IMR-90 (cell line): ENCODE measurements around the gene CATSPERZ. TPM values are rescaled to one million over a fixed set of nuclear protein-coding genes. Genes with fewer than 3 reads are reported as not detected.

Experiments
- ATAC-seq: fragments of 200-7000 bp; cut with Tn5 transposase; 2 replicates; pipeline ENCODE4 v1.9.1; 2020; ENCODE audit warnings: low read depth, mild to moderate bottlenecking, moderate library complexity
- BruUV-seq: library from RNA; stranded (reverse); fragments of 400-500 nt; replicated peaks from 2 replicates; lab custom pipeline; 2021; lab: Mats Ljungman, UMichigan
- CTCF ChIA-PET: fragments of 300-600 bp; formaldehyde crosslinking; extraction: SDS; loops from one replicate; lab custom pipeline; 2021; ENCODE audit warnings: antibody characterized with exemption; lab: Yijun Ruan, JAX
- POLR2A ChIA-PET: fragments of 300-600 bp; sonication (Branson Sonifier 250); formaldehyde crosslinking; loops from one replicate; lab custom pipeline; 2022; ENCODE audit warnings: antibody characterized with exemption; ENCODE audit not compliant: unreplicated experiment; lab: Charles Lee
- DNase-seq: peaks from one replicate; pipeline ENCODE4 v3.0.0; 2013
- H2AFZ ChIP-seq: replicated peaks from 2 replicates; pipeline ENCODE3; 2013; ENCODE audit warnings: low read length, mild to moderate bottlenecking; ENCODE audit not compliant: poor library complexity
- H2AK5ac ChIP-seq: 2 replicates; pipeline ENCODE4 v1.6.1; 2013; ENCODE audit warnings: low read depth, low read length, inconsistent platforms
- H2AK9ac ChIP-seq: replicated peaks from 2 replicates; pipeline ENCODE3; 2013; ENCODE audit warnings: mild to moderate bottlenecking, low read depth, low read length, moderate library complexity; ENCODE audit not compliant: poor library complexity
- H2BK120ac ChIP-seq: 2 replicates; pipeline ENCODE4 v1.6.1; 2013; ENCODE audit warnings: low read depth, low read length, inconsistent platforms
- H2BK15ac ChIP-seq: 3 replicates; pipeline ENCODE4 v1.6.1; 2013; ENCODE audit warnings: low read depth, low read length, inconsistent platforms
- H2BK20ac ChIP-seq: 2 replicates; pipeline ENCODE4 v1.6.1; 2013; ENCODE audit warnings: low read depth, mild to moderate bottlenecking, inconsistent platforms, low read length, moderate library complexity
- H2BK5ac ChIP-seq: 2 replicates; pipeline ENCODE4 v1.6.1; 2013; ENCODE audit warnings: mild to moderate bottlenecking, low read depth, low read length, inconsistent platforms; ENCODE audit not compliant: poor library complexity, severe bottlenecking
- H3K14ac ChIP-seq: replicated peaks from 2 replicates; pipeline ENCODE4 v1.6.1; 2013; ENCODE audit warnings: low read depth, low read length, inconsistent platforms
- H3K18ac ChIP-seq: 2 replicates; pipeline ENCODE4 v1.6.1; 2013; ENCODE audit warnings: low read depth, low read length, control low read depth
- H3K23ac ChIP-seq: 2 replicates; pipeline ENCODE4 v1.6.1; 2013; ENCODE audit warnings: low read depth, low read length, inconsistent platforms
- H3K27ac ChIP-seq: 2 replicates; pipeline ENCODE4 v1.5.1; 2013; ENCODE audit warnings: mild to moderate bottlenecking, control low read depth, low read length; ENCODE audit not compliant: insufficient read depth
- H3K27me3 ChIP-seq: 2 replicates; pipeline ENCODE4 v1.6.1; 2013; ENCODE audit warnings: low read length; ENCODE audit not compliant: control insufficient read depth, insufficient read depth
- H3K36me3 ChIP-seq: 2 replicates; pipeline ENCODE4 v1.6.1; 2013; ENCODE audit warnings: low read length, mixed read lengths; ENCODE audit not compliant: control insufficient read depth, insufficient read depth
- H3K4ac ChIP-seq: 2 replicates; pipeline ENCODE4 v1.6.1; 2013; ENCODE audit warnings: low read depth, low read length, inconsistent platforms
- H3K4me1 ChIP-seq: 2 replicates; pipeline ENCODE4 v1.6.1; 2013; ENCODE audit warnings: low read length, mixed read lengths; ENCODE audit not compliant: control insufficient read depth, insufficient read depth
- H3K4me2 ChIP-seq: 2 replicates; pipeline ENCODE4 v1.6.1; 2013; ENCODE audit warnings: low read depth, mild to moderate bottlenecking, control low read depth, low read length, moderate library complexity
- H3K4me3 ChIP-seq: 2 replicates; pipeline ENCODE4 v1.5.1; 2013; ENCODE audit warnings: low read depth, mild to moderate bottlenecking, control low read depth, low read length, moderate library complexity; ENCODE audit not compliant: insufficient read depth
- H3K56ac ChIP-seq: 2 replicates; pipeline ENCODE4 v1.6.1; 2013; ENCODE audit warnings: low read length, inconsistent platforms; ENCODE audit not compliant: insufficient read depth; ENCODE audit errors: extremely low read depth
- H3K79me1 ChIP-seq, 2 experiments: 2 replicates each; pipeline ENCODE4 v1.6.1; 2013; ENCODE audit warnings: low read length in 2 of 2, inconsistent platforms in 1 of 2, low read depth in 1 of 2
- H3K9ac ChIP-seq: 2 replicates; pipeline ENCODE4 v1.6.1; 2013; ENCODE audit warnings: low read depth, low read length, control low read depth
- H3K9me1 ChIP-seq: 2 replicates; pipeline ENCODE4 v1.6.1; 2013; ENCODE audit warnings: low read length, inconsistent platforms; ENCODE audit not compliant: insufficient read depth
- H3K9me3 ChIP-seq: 2 replicates; pipeline ENCODE4 v1.6.1; 2013; ENCODE audit warnings: low read length; ENCODE audit not compliant: control insufficient read depth, insufficient read depth
- H4K20me1 ChIP-seq: 2 replicates; pipeline ENCODE4 v1.6.1; 2013; ENCODE audit warnings: low read length, inconsistent platforms; ENCODE audit not compliant: insufficient read depth
- H4K5ac ChIP-seq: 2 replicates; pipeline ENCODE4 v1.6.1; 2013; ENCODE audit warnings: mild to moderate bottlenecking, low read depth, low read length, control low read depth
- H4K8ac ChIP-seq, 2 experiments: 2 replicates each; pipeline ENCODE4 v1.6.1; 2013; ENCODE audit warnings: low read depth in 2 of 2, low read length in 2 of 2, control low read depth in 1 of 2, inconsistent platforms in 1 of 2
- H4K91ac ChIP-seq: 2 replicates; pipeline ENCODE4 v1.6.1; 2013; ENCODE audit warnings: low read depth, low read length, inconsistent platforms; ENCODE audit not compliant: insufficient read depth
- MAZ ChIP-seq: IDR thresholded peaks from 2 replicates; pipeline ENCODE4 v1.6.1; 2012; ENCODE audit warnings: low read depth, mild to moderate bottlenecking, low read length, improper control_type of control experiment, moderate library complexity, borderline replicate concordance
- MXI1 ChIP-seq: IDR thresholded peaks from 2 replicates; pipeline ENCODE4 v1.6.1; 2012; ENCODE audit warnings: low read depth, mild to moderate bottlenecking, low read length, moderate library complexity, borderline replicate concordance
- NFE2L2 ChIP-seq: fragments of 150-350 bp; IDR thresholded peaks from 2 replicates; pipeline ENCODE4 v1.6.1; 2016; ENCODE audit warnings: low read depth, mild to moderate bottlenecking, low read length
- RCOR1 ChIP-seq: IDR thresholded peaks from 2 replicates; pipeline ENCODE4 v1.6.1; 2012; ENCODE audit warnings: mild to moderate bottlenecking, low read length, improper control_type of control experiment; ENCODE audit not compliant: insufficient replicate concordance
- USF2 ChIP-seq: fragments of 150-350 bp; IDR thresholded peaks from 2 replicates; pipeline ENCODE4 v1.6.1; 2017; ENCODE audit warnings: mild to moderate bottlenecking, antibody characterized with exemption, low read length, low read depth
- WGBS, 2 experiments: methylation state at CpG; one replicate each; pipeline versions ENCODE4 v1.1.5 to v1.1.7; 2013; ENCODE audit warnings: missing lambda C conversion rate in 2 of 2; ENCODE audit not compliant: insufficient read length in 1 of 2; ENCODE audit errors: extremely low coverage in 2 of 2; 5-methylcytosine and 5-hydroxymethylcytosine counted together
- dilution Hi-C: fragments of 300-500 bp; cut with HindIII; formaldehyde crosslinking; loops from one replicate; pipeline ENCODE4 v1.14.3; 2018; ENCODE audit warnings: low sequenced_read_pairs; ENCODE audit not compliant: unreplicated experiment
- in situ Hi-C: fragments of 300-500 bp; cut with MboI; formaldehyde crosslinking; loops from 3 replicates; pipeline ENCODE4 v1.14.3; 2019; ENCODE audit warnings: low sequenced_read_pairs, inconsistent platforms, mixed read lengths
- intact Hi-C: fragments of 100-400 bp; cut with micrococcal nuclease; formaldehyde crosslinking; loops from 2 replicates; pipeline ENCODE4 v1.10.0; 2022
- polyA plus RNA-seq, 3 experiments: library from polyadenylated mRNA; depleted of rRNA; stranded (reverse); fragments of >200 nt; gene quantifications; 2 replicates each; pipeline ENCODE4 v1.2.3, GENCODE V29; 2012; ENCODE audit warnings: low replicate concordance in 1 of 3
- total RNA-seq: library from RNA; depleted of rRNA; stranded (reverse); fragments of >200 nt; gene quantifications from 2 replicates; pipeline ENCODE4 v1.2.3, GENCODE V29; 2012

Gene CATSPERZ
- total and polyA plus RNA-seq, 2 of the 4 experiments (the other 2 are of a cell fraction) = not detected

- TF ChIP-seq NFE2L2 = no peak
These were observed 53.0 kb downstream of the CATSPERZ start (continued) for GRCh38 chr11:64352995-64353714.

GRCh38 chr11:64353715-64354506, 53.8 kb downstream of the CATSPERZ start:
- DNase-seq (no peak), ATAC-seq (no peak)
- Histone ChIP-seq H3K4ac (no peak overlapping the region), H3K9me3 (no peaks in the 10 kb centered on the region), H3K36me3 (no peaks in the 10 kb centered on the region), H2BK120ac (no peak overlapping the region), H3K9ac (no peak overlapping the region), H2AK9ac (peak overlapping the region; percentile 26), H2BK15ac (no peak overlapping the region), H2BK20ac (no peak overlapping the region), H3K27me3 (no peaks in the 10 kb centered on the region), H4K20me1 (no peaks in the 10 kb centered on the region), H3K56ac (no peak overlapping the region), H3K4me1 (peaks cover 20% of the 10 kb centered on the region), H2AFZ (no peak overlapping the region), H3K9me1 (peaks cover 10% of the 10 kb centered on the region; the same call in 1 of the 2 replicates), H2AK5ac (no peak overlapping the region), H3K23ac (no peak overlapping the region), H3K18ac (no peak overlapping the region), H3K79me1 (peaks cover 0 to 18% of the 10 kb centered on the region in 2 experiments; a peak in 3 of 4 replicates), H4K91ac (no peak overlapping the region), H3K4me2 (no peak overlapping the region), H3K27ac (no peak overlapping the region), H3K4me3 (no peak overlapping the region), H2BK5ac (no peak overlapping the region), H4K8ac (no peak overlapping the region), H3K14ac (no peak overlapping the region), H4K5ac (no peak overlapping the region)
- no TSS peak for BruUV-seq
- in situ Hi-C loops = no loop called here
- 100% methylated on average over 1 of the region's 20 CpGs; no CpG with 5 or more reads in 1 of the 2 experiments for WGBS, 2 experiments
- POLR2A ChIA-PET = no interaction called here
- intact Hi-C loops = no loop called here
- CTCF ChIA-PET = interaction anchor here (0.6 to 2.8 kb wide), 3 partner anchors 22 to 53 kb away, joined by 3 to 27 read pairs (median 17); partner anchors contain the start of genes CATSPERZ, PRDX5 and TRMT112
- no peak for TF ChIP-seq NFE2L2
- no peak for TF ChIP-seq RCOR1
- TF ChIP-seq MXI1 = no peak
- no peak for TF ChIP-seq USF2
- no peak for TF ChIP-seq MAZ
- dilution Hi-C loops = no loop called here
